Muscle of leg (tissue), 16 donors: ENCODE measurements around the gene KBTBD8. TPM values are rescaled to one million over a fixed set of nuclear protein-coding genes. Genes with fewer than 3 reads are reported as not detected.

Experiments
- DNase-seq: peaks from one replicate; pipeline ENCODE4 v3.0.0; 2013
- H3K27ac ChIP-seq: one replicate; pipeline ENCODE4 v1.5.1; 2013; ENCODE audit warnings: mild to moderate bottlenecking, low read length, control low read depth
- H3K27me3 ChIP-seq: one replicate; pipeline ENCODE4 v1.6.1; 2013; ENCODE audit warnings: low read length; ENCODE audit not compliant: control insufficient read depth, insufficient read depth
- H3K36me3 ChIP-seq: one replicate; pipeline ENCODE4 v1.6.1; 2013; ENCODE audit warnings: low read length; ENCODE audit not compliant: control insufficient read depth, insufficient read depth
- H3K4me1 ChIP-seq: one replicate; pipeline ENCODE4 v1.6.1; 2013; ENCODE audit warnings: low read length; ENCODE audit not compliant: control insufficient read depth, insufficient read depth
- H3K4me3 ChIP-seq: one replicate; pipeline ENCODE4 v1.5.1; 2013; ENCODE audit warnings: low read length, control low read depth
- H3K9me3 ChIP-seq: replicated peaks from 2 replicates; pipeline ENCODE4 v1.6.1; 2013; ENCODE audit warnings: low read depth, low read length; ENCODE audit not compliant: control insufficient read depth
- WGBS: methylation state at CpG from one replicate; pipeline ENCODE4 v1.1.5; 2013; ENCODE audit warnings: missing lambda C conversion rate; ENCODE audit not compliant: insufficient coverage; 5-methylcytosine and 5-hydroxymethylcytosine counted together
- long read RNA-seq, 11 donors: transcript quantifications; one replicate each; lab custom pipeline, GENCODE V29; 2026
- polyA plus RNA-seq, 8 donors: library from polyadenylated mRNA; unstranded; fragments of 120-200 nt; gene quantifications; one replicate each; pipeline versions ENCODE4 v1.2.1 to v1.2.3, GENCODE V29; 2013; ENCODE audit warnings: inconsistent platforms in 1 of 8, low replicate concordance in 1 of 8; ENCODE audit not compliant: insufficient read length in 8 of 8, insufficient read depth in 1 of 8
- total RNA-seq: library from RNA; stranded (reverse); fragments of 120-200 nt; gene quantifications from one replicate; pipeline ENCODE4 v1.2.4, GENCODE V29; 2013

Gene KBTBD8
- total RNA-seq (3.2 TPM), polyA plus RNA-seq (1 to 10 TPM; 2.4 to 5.8 (median 3.9) TPM)
- long read RNA-seq, donor 1, result 0 reads
- long read RNA-seq, donor 2, result 0 reads
- long read RNA-seq, donor 3, result 0 reads
- long read RNA-seq, donor 4, result 0 reads
- long read RNA-seq, donor 5, full-length matches to known transcripts, result 2 of 2 reads
- long read RNA-seq, donor 5, partial matches to known transcripts, result 0 of 2 reads
- long read RNA-seq, donor 5, other reads (novel, unspliced or antisense), result 0 of 2 reads
- long read RNA-seq, donor 6, result 0 reads
- long read RNA-seq, donor 7, result 0 reads
- long read RNA-seq, donor 8, result 0 reads
- long read RNA-seq, donor 9, result 0 reads
- long read RNA-seq, donor 10, full-length matches to known transcripts, result 1 of 1 reads
- long read RNA-seq, donor 10, partial matches to known transcripts, result 0 of 1 reads
- long read RNA-seq, donor 10, other reads (novel, unspliced or antisense), result 0 of 1 reads
- long read RNA-seq, donor 11, partial matches to known transcripts, result 0 of 1 reads
- long read RNA-seq, donor 11, other reads (novel, unspliced or antisense), result 0 of 1 reads

- H3K4me1 ChIP-seq, result peaks cover 12% of the 10 kb centered on the region
- DNase-seq, result peak; percentile 100
- H3K4me3 ChIP-seq, result peak within 1 kb of the TSS; percentile 80
- H3K9me3 ChIP-seq, result no peaks in the 10 kb centered on the region
- peaks cover 3% of the 10 kb centered on the region for H3K27me3 ChIP-seq
- WGBS, result under 1% methylated on average over 64 of the region's 75 CpGs
- H3K36me3 ChIP-seq, result peaks cover 2% of the 10 kb centered on the region
- H3K27ac ChIP-seq, result peak within 1 kb of the TSS; percentile 48
These were observed at the start of gene KBTBD8 for GRCh38 chr3:66998113-66998903. Gene KBTBD8, plus strand, starts transcription at chr3:66998307. Its CDS starts 49 bp downstream, at chr3:66998356.

- Histone ChIP-seq H3K4me3 (no peak overlapping the region), H3K4me1 (no peaks in the 10 kb centered on the region), H3K9me3 (no peaks in the 10 kb centered on the region), H3K27ac (no peak overlapping the region), H3K27me3 (no peaks in the 10 kb centered on the region), H3K36me3 (no peaks in the 10 kb centered on the region)
- DNase-seq, result no peak
- WGBS, result no CpG with 5 or more reads among the region's 2 CpGs
These were observed 49.3 kb upstream of the KBTBD8 start for GRCh38 chr3:66948838-66949237.

- WGBS, result 90% methylated on average over 2 of the region's 3 CpGs
- Histone ChIP-seq H3K4me1 (no peaks in the 10 kb centered on the region), H3K36me3 (no peaks in the 10 kb centered on the region), H3K4me3 (no peak overlapping the region), H3K9me3 (no peaks in the 10 kb centered on the region), H3K27me3 (no peaks in the 10 kb centered on the region), H3K27ac (no peak overlapping the region)
- no peak for DNase-seq
These were observed 48.2 kb upstream of the KBTBD8 start for GRCh38 chr3:66949898-66950297.

- no peak for DNase-seq
- no peak overlapping the region for H3K27ac ChIP-seq
- no peak overlapping the region for H3K4me3 ChIP-seq
- no peaks in the 10 kb centered on the region for H3K36me3 ChIP-seq
- no peaks in the 10 kb centered on the region for H3K27me3 ChIP-seq
- WGBS, result no CpG with 5 or more reads among the region's 1 CpG
- no peaks in the 10 kb centered on the region for H3K4me1 ChIP-seq
- no peaks in the 10 kb centered on the region for H3K9me3 ChIP-seq
These were observed 45.8 kb upstream of the KBTBD8 start for GRCh38 chr3:66952357-66952756.

- no peak for DNase-seq
- Histone ChIP-seq H3K9me3 (no peaks in the 10 kb centered on the region), H3K4me1 (no peaks in the 10 kb centered on the region), H3K27ac (no peak overlapping the region), H3K4me3 (no peak overlapping the region), H3K36me3 (no peaks in the 10 kb centered on the region), H3K27me3 (no peaks in the 10 kb centered on the region)
- WGBS, result 58% methylated on average over 2 of the region's 4 CpGs
These were observed 44.1 kb upstream of the KBTBD8 start for GRCh38 chr3:66953934-66954445.

- Histone ChIP-seq H3K4me1 (no peaks in the 10 kb centered on the region), H3K36me3 (no peaks in the 10 kb centered on the region), H3K27me3 (no peaks in the 10 kb centered on the region), H3K4me3 (no peak overlapping the region), H3K9me3 (no peaks in the 10 kb centered on the region), H3K27ac (no peak overlapping the region)
- no peak for DNase-seq
- WGBS, result 60% methylated on average over 1 of the region's 4 CpGs
These were observed 41.4 kb upstream of the KBTBD8 start for GRCh38 chr3:66956742-66957141.

GRCh38 chr3:66957367-66957766 is 40.7 kb upstream of the KBTBD8 start:
- Histone ChIP-seq H3K4me1 (no peaks in the 10 kb centered on the region), H3K9me3 (no peaks in the 10 kb centered on the region), H3K4me3 (no peak overlapping the region), H3K36me3 (no peaks in the 10 kb centered on the region), H3K27me3 (no peaks in the 10 kb centered on the region), H3K27ac (no peak overlapping the region)
- WGBS, result 57% methylated on average over 5 of the region's 5 CpGs
- DNase-seq, result no peak

GRCh38 chr3:66958067-66958466 is 40.0 kb upstream of the KBTBD8 start:
- no peak for DNase-seq
- Histone ChIP-seq H3K36me3 (no peaks in the 10 kb centered on the region), H3K4me1 (no peaks in the 10 kb centered on the region), H3K4me3 (no peak overlapping the region), H3K27me3 (no peaks in the 10 kb centered on the region), H3K9me3 (no peaks in the 10 kb centered on the region), H3K27ac (no peak overlapping the region)
- WGBS, result no CpG with 5 or more reads among the region's 1 CpG

GRCh38 chr3:66962664-66963063 is 35.4 kb upstream of the KBTBD8 start:
- Histone ChIP-seq H3K36me3 (no peaks in the 10 kb centered on the region), H3K4me1 (no peaks in the 10 kb centered on the region), H3K27ac (no peak overlapping the region), H3K4me3 (no peak overlapping the region), H3K27me3 (no peaks in the 10 kb centered on the region), H3K9me3 (no peaks in the 10 kb centered on the region)
- DNase-seq, result no peak
- no CpG with 5 or more reads among the region's 3 CpGs for WGBS

GRCh38 chr3:66971245-66971644 is 26.9 kb upstream of the KBTBD8 start:
- Histone ChIP-seq H3K9me3 (no peaks in the 10 kb centered on the region), H3K27ac (no peak overlapping the region), H3K4me3 (no peak overlapping the region), H3K27me3 (no peaks in the 10 kb centered on the region), H3K4me1 (peaks cover 3% of the 10 kb centered on the region), H3K36me3 (no peaks in the 10 kb centered on the region)
- WGBS, result no CpG with 5 or more reads among the region's 3 CpGs
- DNase-seq, result no peak
